H1 (cell line): ENCODE results near the gene RICTOR. TPM values are rescaled to one million over a fixed set of nuclear protein-coding genes. Genes with fewer than 3 reads are reported as not detected.

Source experiments
- CTCF ChIA-PET: fragments of 300-600 bp; sonication (Branson Sonifier 250); formaldehyde crosslinking; loops from one replicate; lab custom pipeline; 2021; ENCODE audit not compliant: partially characterized antibody; lab: Charles Lee
- POLR2A ChIA-PET: fragments of 300-600 bp; sonication (Branson Sonifier 250); formaldehyde crosslinking; loops from one replicate; lab custom pipeline; 2021; ENCODE audit warnings: inconsistent platforms; ENCODE audit not compliant: partially characterized antibody; lab: Charles Lee
- DNase-seq, 2 experiments: peaks; one replicate each; pipeline versions ENCODE4 v3.0.0 to v3.0.0-alpha.2; 2010 to 2022; ENCODE audit warnings: low spot score in 2 of 2, low read depth in 1 of 2, mixed read lengths in 1 of 2
- FAIRE-seq: peaks from 2 replicates; lab custom pipeline; 2011; peaks lifted over from hg19 to GRCh38; lab: Jason Lieb, UNC
- H2AFZ ChIP-seq: 2 replicates; pipeline ENCODE4 v1.8.1; 2012; ENCODE audit warnings: low read length, inconsistent platforms
- H2AK5ac ChIP-seq: 2 replicates; pipeline ENCODE4 v1.6.1; 2013; ENCODE audit warnings: low read depth, low read length
- H2BK120ac ChIP-seq: replicated peaks from 2 replicates; pipeline ENCODE3; 2013; ENCODE audit warnings: low read depth, low read length, inconsistent platforms
- H2BK12ac ChIP-seq: 2 replicates; pipeline ENCODE4 v1.6.1; 2013; ENCODE audit warnings: low read depth, low read length
- H2BK15ac ChIP-seq: 2 replicates; pipeline ENCODE4 v1.6.1; 2013; ENCODE audit warnings: low read length
- H2BK20ac ChIP-seq: 2 replicates; pipeline ENCODE4 v1.6.1; 2013; ENCODE audit warnings: low read length
- H2BK5ac ChIP-seq: 2 replicates; pipeline ENCODE4 v1.6.1; 2013; ENCODE audit warnings: low read depth, low read length
- H3K14ac ChIP-seq: 2 replicates; pipeline ENCODE4 v1.6.1; 2013; ENCODE audit warnings: inconsistent platforms; ENCODE audit not compliant: insufficient read length
- H3K18ac ChIP-seq: 2 replicates; pipeline ENCODE4 v1.6.1; 2013; ENCODE audit warnings: low read length; ENCODE audit errors: extremely low read depth
- H3K23ac ChIP-seq: 2 replicates; pipeline ENCODE4 v1.6.1; 2013; ENCODE audit warnings: inconsistent platforms; ENCODE audit not compliant: insufficient read length
- H3K23me2 ChIP-seq: 2 replicates; pipeline ENCODE4 v1.6.1; 2013; ENCODE audit warnings: low read depth, low read length
- H3K27ac ChIP-seq: 2 replicates; pipeline ENCODE4 v1.6.1; 2011; ENCODE audit warnings: low read depth, low read length, inconsistent platforms
- H3K27me3 ChIP-seq, 4 experiments: replicated peaks in 1 of 4; 1 replicate in 1 of 4; 2 replicates in 3 of 4; pipeline versions ENCODE4 v1.6.1 to v1.8.1; 2011 to 2013; ENCODE audit warnings: low read length in 3 of 4, mild to moderate bottlenecking in 3 of 4, inconsistent platforms in 2 of 4, mixed read lengths in 2 of 4, moderate library complexity in 1 of 4; ENCODE audit not compliant: control insufficient read depth in 3 of 4, insufficient read depth in 3 of 4; ENCODE audit errors: extremely low read depth in 1 of 4
- H3K36me3 ChIP-seq, 4 experiments: 2 replicates each; pipeline versions ENCODE4 v1.6.1 to v1.8.1; 2011 to 2013; ENCODE audit warnings: mild to moderate bottlenecking in 4 of 4, low read length in 3 of 4, moderate library complexity in 2 of 4, control low read depth in 1 of 4, inconsistent platforms in 1 of 4; ENCODE audit not compliant: insufficient read depth in 4 of 4, control insufficient read depth in 2 of 4
- H3K4ac ChIP-seq: replicated peaks from 2 replicates; pipeline ENCODE3; 2013; ENCODE audit warnings: low read length, low read depth, mixed read lengths, inconsistent platforms; ENCODE audit not compliant: insufficient read length
- H3K4me1 ChIP-seq, 4 experiments: replicated peaks in 1 of 4; 1 replicate in 1 of 4; 2 replicates in 3 of 4; pipeline versions ENCODE4 v1.6.1 to v1.8.1; 2011 to 2013; ENCODE audit warnings: low read length in 3 of 4, inconsistent platforms in 2 of 4, mixed read lengths in 1 of 4; ENCODE audit not compliant: insufficient read depth in 4 of 4, control insufficient read depth in 3 of 4
- H3K4me2 ChIP-seq, 2 experiments: 2 replicates each; pipeline versions ENCODE4 v1.6.1 to v1.8.1; 2011 to 2013; ENCODE audit warnings: low read depth in 2 of 2, low read length in 2 of 2, control low read depth in 1 of 2, inconsistent platforms in 1 of 2, mild to moderate bottlenecking in 1 of 2; ENCODE audit not compliant: insufficient read depth in 1 of 2
- H3K4me3 ChIP-seq, 4 experiments: fragments of 200-600, 300-600 bp in 1 of 4; sonication (generic), shearing (Covaris generic), sonication (Bioruptor Twin) in 1 of 4; 2 replicates each; pipeline versions ENCODE4 v1.5.1 to v1.8.1; 2011 to 2016; ENCODE audit warnings: low read length in 4 of 4, low read depth in 3 of 4, control low read depth in 2 of 4, inconsistent platforms in 2 of 4, mild to moderate bottlenecking in 2 of 4, mixed read lengths in 1 of 4, moderate library complexity in 1 of 4; ENCODE audit not compliant: insufficient read depth in 2 of 4; ENCODE audit errors: extremely low read depth in 1 of 4
- H3K56ac ChIP-seq: replicated peaks from 2 replicates; pipeline ENCODE3; 2013; ENCODE audit warnings: low read depth, mild to moderate bottlenecking, mixed read lengths, low read length, inconsistent platforms; ENCODE audit not compliant: insufficient read length
- H3K79me1 ChIP-seq: 2 replicates; pipeline ENCODE4 v1.6.1; 2013; ENCODE audit warnings: low read depth, low read length, control low read depth
- H3K79me2 ChIP-seq, 2 experiments: 2 replicates each; pipeline versions ENCODE4 v1.6.1 to v1.8.1; 2012 to 2013; ENCODE audit warnings: low read length in 2 of 2, mild to moderate bottlenecking in 2 of 2, inconsistent platforms in 1 of 2; ENCODE audit not compliant: insufficient read depth in 2 of 2, control insufficient read depth in 1 of 2
- H3K9ac ChIP-seq, 4 experiments: replicated peaks in 1 of 4; 1 replicate in 1 of 4; 2 replicates in 3 of 4; pipeline versions ENCODE4 v1.6.1 to v1.8.1; 2011 to 2013; ENCODE audit warnings: low read depth in 3 of 4, low read length in 3 of 4, control low read depth in 2 of 4, mild to moderate bottlenecking in 2 of 4, moderate library complexity in 2 of 4, inconsistent platforms in 1 of 4; ENCODE audit errors: extremely low read depth in 1 of 4
- H3K9me3 ChIP-seq, 2 experiments: 2 replicates each; pipeline versions ENCODE4 v1.6.1 to v1.8.1; 2012 to 2013; ENCODE audit warnings: mild to moderate bottlenecking in 2 of 2, moderate library complexity in 2 of 2, control low read depth in 1 of 2, inconsistent platforms in 1 of 2, low read depth in 1 of 2, low read length in 1 of 2, mixed read lengths in 1 of 2; ENCODE audit not compliant: insufficient read depth in 2 of 2
- H4K20me1 ChIP-seq, 2 experiments: replicated peaks in 1 of 2; 2 replicates each; pipeline versions ENCODE3 to v1.8.1; 2011 to 2013; ENCODE audit warnings: inconsistent platforms in 2 of 2, low read length in 2 of 2, mild to moderate bottlenecking in 1 of 2; ENCODE audit not compliant: insufficient read depth in 2 of 2, control insufficient read depth in 1 of 2
- H4K5ac ChIP-seq: 2 replicates; pipeline ENCODE4 v1.6.1; 2013; ENCODE audit warnings: low read length, low read depth, mixed read lengths, inconsistent platforms; ENCODE audit not compliant: insufficient read length
- H4K8ac ChIP-seq: 2 replicates; pipeline ENCODE4 v1.8.0; 2013; ENCODE audit warnings: mild to moderate bottlenecking, moderate library complexity, low read length, inconsistent platforms; ENCODE audit not compliant: insufficient read depth; ENCODE audit errors: extremely low read depth
- H4K91ac ChIP-seq: replicated peaks from 2 replicates; pipeline ENCODE3; 2013; ENCODE audit warnings: low read length, mixed read lengths, inconsistent platforms; ENCODE audit not compliant: insufficient read length
- CREB1 ChIP-seq: IDR thresholded peaks from 2 replicates; pipeline ENCODE4 v1.6.1; 2012; ENCODE audit warnings: inconsistent platforms
- FOSL1 ChIP-seq: IDR thresholded peaks from 2 replicates; pipeline ENCODE4 v1.6.1; 2011; ENCODE audit warnings: mild to moderate bottlenecking, low read depth, low read length, moderate library complexity; ENCODE audit not compliant: insufficient read depth
- GABPA ChIP-seq: IDR thresholded peaks from 2 replicates; pipeline ENCODE4 v1.6.1; 2011; ENCODE audit warnings: mild to moderate bottlenecking, low read length, moderate library complexity, borderline replicate concordance; ENCODE audit not compliant: insufficient read depth
- RFX5 ChIP-seq: IDR thresholded peaks from 2 replicates; pipeline ENCODE4 v1.6.1; 2011; ENCODE audit warnings: low read depth, low read length, improper control_type of control experiment, borderline replicate concordance
- TAF7 ChIP-seq: optimal IDR thresholded peaks from 2 replicates; pipeline ENCODE3; 2011; ENCODE audit warnings: low read depth, mild to moderate bottlenecking, inconsistent platforms, low read length, moderate library complexity, borderline replicate concordance
- TEAD4 ChIP-seq: IDR thresholded peaks from 2 replicates; pipeline ENCODE4 v1.6.1; 2012; ENCODE audit warnings: low read depth, low read length, inconsistent platforms, mixed read lengths
- YY1 ChIP-seq: IDR thresholded peaks from 2 replicates; pipeline ENCODE4 v1.6.1; 2011; ENCODE audit warnings: low read depth, mild to moderate bottlenecking, low read length
- WGBS, 2 experiments: shearing (Covaris generic) in 1 of 2; methylation state at CpG; one replicate each; pipeline versions ENCODE4 v1.1.6 to v1.1.7; 2013 to 2015; ENCODE audit warnings: low lambda C conversion rate in 2 of 2, mixed read lengths in 2 of 2, inconsistent platforms in 1 of 2, low coverage in 1 of 2, missing lambda C conversion rate in 1 of 2; ENCODE audit not compliant: insufficient replicate concordance in 2 of 2, insufficient coverage in 1 of 2, insufficient read length in 1 of 2; ENCODE audit errors: extremely low coverage in 1 of 2, missing lambda C conversion rate in 1 of 2; 5-methylcytosine and 5-hydroxymethylcytosine counted together
- polyA plus RNA-seq, 7 experiments: library from polyadenylated mRNA; depleted of rRNA in 3 of 7; stranded (reverse) in 5 of 7; unstranded in 2 of 7; fragments of >200 nt in 5 of 7; fragments of 200-250 nt in 2 of 7; gene quantifications; 1 replicate in 5 of 7; 2 replicates in 1 of 7; 4 replicates in 1 of 7; pipeline versions ENCODE4 v1.2.1 to v1.2.3, GENCODE V29; 2011 to 2013; ENCODE audit warnings: missing spikeins in 2 of 7, mixed read lengths in 2 of 7
- total RNA-seq: library from RNA; stranded (reverse); fragmentation: NEBNext Ultra II Directional; extraction: Animal tissue kit (Norgen Biotek cat#: 25700); gene quantifications from 2 replicates; pipeline ENCODE4 v1.2.1, GENCODE V29; 2021
- TF ChIP-seq, protein P1 (sequence below): IDR thresholded peaks from 2 replicates; pipeline ENCODE4 v1.6.1; 2011; ENCODE audit warnings: low read depth, mild to moderate bottlenecking, low read length; ENCODE audit not compliant: insufficient read depth
- TF ChIP-seq, protein P2 (sequence below), 3 experiments: IDR thresholded peaks; 1 replicate in 2 of 3; 2 replicates in 1 of 3; pipeline versions ENCODE4 v1.5.1 to v1.6.1; 2011; ENCODE audit warnings: low read length in 3 of 3, mild to moderate bottlenecking in 3 of 3, inconsistent platforms in 2 of 3, low read depth in 1 of 3, moderate library complexity in 1 of 3; ENCODE audit not compliant: insufficient read depth in 1 of 3; ENCODE audit errors: control extremely low read depth in 1 of 3

Gene RICTOR
- total and polyA plus RNA-seq, 2 of the 8 experiments (the other 6 are each of a cell fraction or from before 2014, with no cell fraction given) = 4.3 to 26.6 TPM

DNA sequence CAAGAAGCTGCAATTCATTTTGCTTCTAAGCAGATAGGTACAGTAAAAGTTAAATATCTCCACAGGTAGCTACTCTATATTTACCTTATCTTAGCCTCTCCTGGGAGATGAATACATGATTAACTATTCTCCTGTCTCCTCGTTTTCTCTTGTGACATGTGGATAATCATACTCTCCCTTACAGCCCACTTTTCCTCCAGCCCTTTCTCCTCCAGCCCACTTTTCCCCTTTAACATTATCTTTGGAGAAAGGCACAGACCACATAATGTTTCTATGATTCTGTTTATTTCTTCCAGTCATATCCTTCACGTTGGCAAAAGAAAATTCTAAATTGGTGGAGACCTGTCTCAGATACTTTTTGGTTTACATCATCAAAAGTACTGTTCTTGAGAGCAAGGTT lies 144.4 kb downstream of the RICTOR start:
- CTCF ChIA-PET = no interaction called here
- DNase-seq = no peak

More for the DNA sequence above, 144.4 kb downstream of the RICTOR start:
- POLR2A ChIA-PET = no interaction called here
- Histone ChIP-seq H2BK5ac (no peak overlapping the region), H2BK120ac (no peak overlapping the region), H2BK20ac (no peak overlapping the region), H4K5ac (no peak overlapping the region), H3K79me2 (no peaks in the 10 kb centered on the region), H3K9me3 (peaks cover 0 to 3% of the 10 kb centered on the region in 2 experiments; a peak in 1 of 4 replicates), H3K36me3 (no peaks in the 10 kb centered on the region), H2AFZ (no peak overlapping the region), H3K4me3 (no peak overlapping the region), H3K56ac (no peak overlapping the region), H4K20me1 (no peaks in the 10 kb centered on the region), H2AK5ac (no peak overlapping the region), H3K14ac (no peak overlapping the region), H3K9ac (no peak overlapping the region), H3K27me3 (no peaks in the 10 kb centered on the region), H4K8ac (no peak overlapping the region), H2BK15ac (no peak overlapping the region), H3K18ac (no peak overlapping the region), H3K4me1 (no peaks in the 10 kb centered on the region), H3K79me1 (no peaks in the 10 kb centered on the region), H3K23ac (no peak overlapping the region), H3K4me2 (no peak overlapping the region), H3K23me2 (no peaks in the 10 kb centered on the region; the same call in 1 of the 2 replicates), H3K27ac (no peak overlapping the region), H2BK12ac (no peak overlapping the region), H3K4ac (no peak overlapping the region), H4K91ac (no peak overlapping the region)
- FAIRE-seq = no peak
- TF ChIP-seq RFX5 = no peak
- no peak for TF ChIP-seq CREB1
- no peak for TF ChIP-seq GABPA
- TF ChIP-seq, protein P1, sequence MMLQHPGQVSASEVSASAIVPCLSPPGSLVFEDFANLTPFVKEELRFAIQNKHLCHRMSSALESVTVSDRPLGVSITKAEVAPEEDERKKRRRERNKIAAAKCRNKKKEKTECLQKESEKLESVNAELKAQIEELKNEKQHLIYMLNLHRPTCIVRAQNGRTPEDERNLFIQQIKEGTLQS = no peak
- no peak for TF ChIP-seq TEAD4
- no peak for TF ChIP-seq FOSL1
- TF ChIP-seq, protein P2, sequence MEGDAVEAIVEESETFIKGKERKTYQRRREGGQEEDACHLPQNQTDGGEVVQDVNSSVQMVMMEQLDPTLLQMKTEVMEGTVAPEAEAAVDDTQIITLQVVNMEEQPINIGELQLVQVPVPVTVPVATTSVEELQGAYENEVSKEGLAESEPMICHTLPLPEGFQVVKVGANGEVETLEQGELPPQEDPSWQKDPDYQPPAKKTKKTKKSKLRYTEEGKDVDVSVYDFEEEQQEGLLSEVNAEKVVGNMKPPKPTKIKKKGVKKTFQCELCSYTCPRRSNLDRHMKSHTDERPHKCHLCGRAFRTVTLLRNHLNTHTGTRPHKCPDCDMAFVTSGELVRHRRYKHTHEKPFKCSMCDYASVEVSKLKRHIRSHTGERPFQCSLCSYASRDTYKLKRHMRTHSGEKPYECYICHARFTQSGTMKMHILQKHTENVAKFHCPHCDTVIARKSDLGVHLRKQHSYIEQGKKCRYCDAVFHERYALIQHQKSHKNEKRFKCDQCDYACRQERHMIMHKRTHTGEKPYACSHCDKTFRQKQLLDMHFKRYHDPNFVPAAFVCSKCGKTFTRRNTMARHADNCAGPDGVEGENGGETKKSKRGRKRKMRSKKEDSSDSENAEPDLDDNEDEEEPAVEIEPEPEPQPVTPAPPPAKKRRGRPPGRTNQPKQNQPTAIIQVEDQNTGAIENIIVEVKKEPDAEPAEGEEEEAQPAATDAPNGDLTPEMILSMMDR (IDR thresholded peaks at IDR 0.05; ENCODE audit: control extremely low read depth in 1 of 3, insufficient read depth in 1 of 3, low read depth in 1 of 3, low read length in 3 of 3) = no peak
- TF ChIP-seq TAF7 = no peak
- no peak for TF ChIP-seq YY1
- WGBS, 2 experiments = 86% methylated on average over 2 of the region's 2 CpGs; no CpG with 5 or more reads in 1 of the 2 experiments
